ENCODE results near the gene PLEKHG4.

The PLEKHG4 gene, protein sequence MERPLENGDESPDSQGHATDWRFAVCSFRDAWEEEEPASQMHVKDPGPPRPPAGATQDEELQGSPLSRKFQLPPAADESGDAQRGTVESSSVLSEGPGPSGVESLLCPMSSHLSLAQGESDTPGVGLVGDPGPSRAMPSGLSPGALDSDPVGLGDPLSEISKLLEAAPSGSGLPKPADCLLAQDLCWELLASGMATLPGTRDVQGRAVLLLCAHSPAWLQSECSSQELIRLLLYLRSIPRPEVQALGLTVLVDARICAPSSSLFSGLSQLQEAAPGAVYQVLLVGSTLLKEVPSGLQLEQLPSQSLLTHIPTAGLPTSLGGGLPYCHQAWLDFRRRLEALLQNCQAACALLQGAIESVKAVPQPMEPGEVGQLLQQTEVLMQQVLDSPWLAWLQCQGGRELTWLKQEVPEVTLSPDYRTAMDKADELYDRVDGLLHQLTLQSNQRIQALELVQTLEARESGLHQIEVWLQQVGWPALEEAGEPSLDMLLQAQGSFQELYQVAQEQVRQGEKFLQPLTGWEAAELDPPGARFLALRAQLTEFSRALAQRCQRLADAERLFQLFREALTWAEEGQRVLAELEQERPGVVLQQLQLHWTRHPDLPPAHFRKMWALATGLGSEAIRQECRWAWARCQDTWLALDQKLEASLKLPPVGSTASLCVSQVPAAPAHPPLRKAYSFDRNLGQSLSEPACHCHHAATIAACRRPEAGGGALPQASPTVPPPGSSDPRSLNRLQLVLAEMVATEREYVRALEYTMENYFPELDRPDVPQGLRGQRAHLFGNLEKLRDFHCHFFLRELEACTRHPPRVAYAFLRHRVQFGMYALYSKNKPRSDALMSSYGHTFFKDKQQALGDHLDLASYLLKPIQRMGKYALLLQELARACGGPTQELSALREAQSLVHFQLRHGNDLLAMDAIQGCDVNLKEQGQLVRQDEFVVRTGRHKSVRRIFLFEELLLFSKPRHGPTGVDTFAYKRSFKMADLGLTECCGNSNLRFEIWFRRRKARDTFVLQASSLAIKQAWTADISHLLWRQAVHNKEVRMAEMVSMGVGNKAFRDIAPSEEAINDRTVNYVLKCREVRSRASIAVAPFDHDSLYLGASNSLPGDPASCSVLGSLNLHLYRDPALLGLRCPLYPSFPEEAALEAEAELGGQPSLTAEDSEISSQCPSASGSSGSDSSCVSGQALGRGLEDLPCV

GRCh38 chr16:67279296-67280089 lies at the start of gene PLEKHG4:
Gene PLEKHG4 (plus strand): TSS chr16:67279532. CDS start chr16:67280045, 513 bp downstream.
- DNase-seq, result no peak

DNA sequence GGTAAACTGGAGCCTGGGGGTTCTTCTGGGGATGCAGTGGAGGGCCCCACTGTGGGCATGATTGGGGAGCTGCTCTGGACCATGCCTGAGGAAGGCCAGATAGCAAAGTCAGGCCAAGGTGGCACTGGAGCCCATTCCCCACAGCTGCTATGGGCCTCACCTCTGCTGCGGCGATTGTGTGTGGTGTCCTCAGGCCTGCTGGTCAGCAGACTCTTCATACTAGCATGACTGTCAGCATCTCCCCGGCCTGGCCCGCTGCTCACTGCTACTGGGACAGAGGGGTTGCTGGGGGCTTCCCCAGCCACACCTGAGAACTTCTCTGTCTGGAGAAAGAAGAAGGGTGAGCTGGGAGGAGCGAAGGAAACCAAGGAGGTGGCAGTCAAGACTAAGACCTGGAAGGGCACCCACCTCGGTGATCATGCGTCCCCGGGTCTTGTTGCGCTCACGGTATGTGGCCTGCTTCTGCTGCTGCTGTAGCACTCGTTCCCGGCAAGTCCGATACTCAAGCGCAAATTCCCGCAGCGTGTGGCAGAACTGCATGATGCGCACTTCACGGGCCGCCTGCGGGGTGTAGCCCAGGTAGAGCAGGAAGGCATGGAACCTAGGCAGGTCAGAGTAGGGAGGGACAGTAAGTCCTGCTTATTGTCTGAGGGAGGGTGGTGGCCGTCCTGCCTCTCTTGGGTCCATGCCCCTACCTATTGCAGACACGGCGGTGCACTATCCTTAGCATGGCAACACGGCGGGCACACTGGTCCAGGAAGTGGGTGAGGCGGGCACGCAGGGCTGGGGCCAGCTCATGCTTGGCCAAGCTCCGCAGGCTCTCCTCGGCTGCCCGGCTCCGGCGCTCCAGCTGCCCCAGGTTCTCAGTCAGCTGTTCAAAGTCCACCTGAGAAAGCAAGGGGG lies 49.2 kb upstream of the PLEKHG4 start:
- DNase-seq, result no peak

- DNase-seq, result no peak
Measured at GRCh38 chr16:67230809-67231660, 48.3 kb upstream of the PLEKHG4 start.

- DNase-seq, result no peak
Measured at GRCh38 chr16:67233596-67233995, 45.7 kb upstream of the PLEKHG4 start.

DNA sequence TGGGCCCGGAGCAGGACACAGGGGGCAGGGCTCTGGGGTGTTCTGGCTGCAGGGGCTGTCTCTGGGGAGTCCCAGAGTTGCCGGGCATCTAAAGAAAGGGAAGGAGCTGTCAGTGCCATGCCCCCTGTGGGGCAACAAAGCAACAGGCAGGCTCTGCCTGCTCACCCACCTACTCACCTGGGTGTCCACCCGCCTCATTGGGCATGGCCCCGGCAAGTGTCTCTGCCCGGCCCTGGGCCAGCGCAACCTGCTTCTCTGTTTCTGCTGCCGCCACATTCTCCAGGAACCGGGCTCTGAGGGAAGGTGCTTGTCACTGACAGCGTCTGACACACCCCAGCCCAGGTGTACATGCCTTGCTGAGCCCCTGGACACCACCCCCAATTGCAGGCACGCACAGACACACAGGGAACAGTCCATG lies 45.1 kb upstream of the PLEKHG4 start:
- DNase-seq, result no peak

GRCh38 chr16:67235816-67236562 lies 43.3 kb upstream of the PLEKHG4 start:
- DNase-seq, result no peak

- DNase-seq, result no peak
Measured at GRCh38 chr16:67236563-67237395, 42.6 kb upstream of the PLEKHG4 start.

DNA sequence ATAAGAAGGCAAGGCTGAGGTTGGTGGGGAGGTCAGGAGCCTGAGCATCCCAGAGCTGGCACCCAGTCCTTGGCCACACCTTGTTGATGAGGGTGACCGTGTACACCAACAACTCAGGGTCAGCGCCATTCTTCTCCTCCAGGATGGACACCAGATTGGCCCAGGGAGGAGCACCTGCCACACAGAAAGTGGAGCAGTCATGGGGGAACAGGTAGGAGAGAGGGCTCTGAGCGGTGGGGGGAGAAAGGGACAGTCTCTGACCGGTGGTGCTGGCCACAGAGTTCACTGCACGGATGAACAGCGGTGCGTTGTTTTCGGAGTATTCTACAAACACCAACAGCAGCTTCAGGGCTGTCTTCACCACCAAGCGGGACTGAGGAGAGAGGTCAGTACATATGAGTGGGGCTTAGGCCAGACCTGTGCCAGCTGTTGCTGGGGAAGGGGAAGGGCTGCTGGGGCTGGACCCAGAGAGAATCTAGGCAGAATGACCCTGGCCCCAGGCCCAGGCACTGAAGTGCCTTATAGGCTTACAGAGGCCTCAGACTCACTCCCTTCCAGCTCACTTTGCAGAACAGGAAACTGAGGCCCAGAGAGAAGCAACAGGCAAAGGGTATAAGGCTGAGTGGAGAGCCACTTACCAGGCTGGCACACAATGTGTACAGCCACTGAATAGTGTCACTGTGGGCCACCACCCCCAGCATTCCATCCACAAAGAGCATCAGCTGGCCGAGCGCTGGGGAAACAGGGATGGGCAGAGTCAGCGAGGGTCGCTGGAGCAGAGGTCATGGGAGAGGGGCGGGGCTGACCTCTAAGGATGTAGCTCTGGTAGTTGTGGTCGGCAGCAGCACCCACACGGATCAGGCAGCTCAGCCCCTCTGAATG lies 41.7 kb upstream of the PLEKHG4 start:
- DNase-seq, result no peak

DNA sequence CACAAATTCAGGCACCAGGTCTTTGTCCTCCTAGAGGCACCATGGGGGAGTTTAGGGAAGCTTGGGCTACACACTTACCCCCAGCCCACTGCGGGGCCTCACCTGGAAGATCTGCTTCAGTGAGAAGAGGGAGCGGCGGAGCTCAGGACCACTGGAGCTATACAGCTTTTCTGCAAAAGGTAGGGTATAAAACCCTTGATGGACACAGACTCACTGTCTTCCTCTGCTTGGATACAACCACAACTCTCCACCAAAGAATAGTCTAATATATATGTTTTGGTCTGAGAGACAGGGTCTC lies 41.1 kb upstream of the PLEKHG4 start:
- no peak for DNase-seq

- no peak for DNase-seq
Measured at GRCh38 chr16:67238806-67239470, 40.4 kb upstream of the PLEKHG4 start.

- DNase-seq, result no peak
Measured at GRCh38 chr16:67240506-67240905, 38.8 kb upstream of the PLEKHG4 start.

DNA sequence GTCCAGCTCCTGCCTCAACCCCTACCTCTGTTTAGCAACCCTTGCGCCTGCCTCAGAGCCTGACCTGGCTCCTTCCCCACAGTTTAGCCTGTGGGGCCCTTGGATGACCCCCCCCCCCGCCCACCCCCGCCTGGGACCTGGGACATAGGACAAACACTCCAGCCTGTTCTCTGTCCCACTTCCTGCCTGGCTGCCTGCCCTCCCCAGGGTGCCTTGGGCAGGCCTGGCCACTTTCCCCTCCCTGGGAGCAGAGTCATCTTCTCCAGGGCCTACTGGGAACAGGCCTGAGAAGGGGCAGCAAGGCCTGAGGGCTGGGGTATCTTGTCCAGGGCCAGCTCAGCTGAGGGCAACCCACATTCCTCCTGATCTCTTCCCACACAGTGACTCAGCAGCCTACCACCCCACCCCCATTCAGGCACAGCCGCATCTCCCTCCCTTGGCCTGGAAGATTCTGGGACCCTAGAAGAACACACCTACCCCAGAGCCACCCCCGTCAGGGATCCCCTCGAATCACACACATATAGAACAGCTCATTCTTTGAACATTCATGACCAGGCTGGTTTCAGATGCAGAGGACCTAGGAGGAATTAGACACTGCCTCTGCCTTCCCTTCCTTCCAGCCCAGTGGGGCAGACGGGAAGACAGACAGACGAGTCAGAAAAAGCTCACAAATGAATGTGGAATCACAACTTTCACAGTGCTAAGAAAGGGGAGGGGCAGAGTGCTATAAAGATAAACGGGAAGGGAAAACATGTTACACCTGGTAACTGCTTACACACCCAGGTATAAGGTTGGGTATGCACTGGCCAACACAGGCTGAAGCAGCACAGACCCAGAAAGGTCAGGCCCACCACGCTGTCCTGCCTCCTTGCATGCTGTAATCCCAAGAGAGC lies 38.1 kb upstream of the PLEKHG4 start:
- DNase-seq, result no peak

GRCh38 chr16:67242138-67242730 lies 37.1 kb upstream of the PLEKHG4 start:
- DNase-seq, result no peak

- no peak for DNase-seq
Measured at GRCh38 chr16:67243481-67243880, 35.9 kb upstream of the PLEKHG4 start.

GRCh38 chr16:67244387-67245185 lies 34.7 kb upstream of the PLEKHG4 start:
- no peak for DNase-seq

All from NCI-H1417 treated with DMSO at 0.1 percent for 48 hours (cell line).